GM23338 (cell line): ENCODE results near the gene TENT5C. TPM values are rescaled to one million over a fixed set of nuclear protein-coding genes. Genes with fewer than 3 reads are reported as not detected.

Experiments
- ATAC-seq: fragments of 200-7000 bp; cut with Tn5 transposase; 3 replicates; pipeline ENCODE4 v1.9.1; 2020
- DNase-seq: peaks from one replicate; pipeline ENCODE4 v3.0.0-alpha.2; 2015; ENCODE audit warnings: low spot score
- H2AFZ ChIP-seq: fragments of 200-600 bp; sonication (generic); 2 replicates; pipeline ENCODE4 v1.8.0; 2016; ENCODE audit warnings: antibody characterized with exemption, mild to moderate bottlenecking, moderate library complexity
- H3F3A ChIP-seq: fragments of 200-600 bp; sonication (generic); replicated peaks from 2 replicates; pipeline ENCODE4 v1.8.0; 2017; ENCODE audit warnings: antibody characterized with exemption, mixed run types, low read depth
- H3K27ac ChIP-seq: fragments of 200-600 bp; sonication (generic); 2 replicates; pipeline ENCODE4 v1.6.1; 2016; ENCODE audit warnings: low read depth
- H3K27me3 ChIP-seq: fragments of 200-600 bp; sonication (generic); 2 replicates; pipeline ENCODE4 v1.8.0; 2016; ENCODE audit warnings: mild to moderate bottlenecking, mixed run types, moderate library complexity; ENCODE audit not compliant: insufficient read depth
- H3K36me3 ChIP-seq: fragments of 200-600 bp; sonication (generic); 2 replicates; pipeline ENCODE4 v1.8.0; 2016; ENCODE audit warnings: mild to moderate bottlenecking; ENCODE audit not compliant: insufficient read depth
- H3K4me1 ChIP-seq: fragments of 200-600 bp; sonication (generic); 2 replicates; pipeline ENCODE4 v1.8.0; 2016; ENCODE audit warnings: mild to moderate bottlenecking, moderate library complexity; ENCODE audit not compliant: insufficient read depth
- H3K4me2 ChIP-seq: fragments of 200-600 bp; sonication (generic); 2 replicates; pipeline ENCODE4 v1.7.1; 2017; ENCODE audit warnings: mixed run types
- H3K4me3 ChIP-seq: fragments of 200-600 bp; sonication (generic); 2 replicates; pipeline ENCODE4 v1.6.1; 2016; ENCODE audit warnings: mixed run types
- H3K79me2 ChIP-seq: fragments of 200-600 bp; sonication (generic); replicated peaks from 2 replicates; pipeline ENCODE4 v1.8.0; 2017; ENCODE audit warnings: mild to moderate bottlenecking; ENCODE audit not compliant: insufficient read depth
- H3K9me2 ChIP-seq: fragments of 200-600 bp; sonication (generic); 2 replicates; pipeline ENCODE4 v1.8.0; 2017; ENCODE audit not compliant: insufficient read depth
- H4K20me1 ChIP-seq: fragments of 200-600 bp; sonication (generic); replicated peaks from 2 replicates; pipeline ENCODE4 v1.8.0; 2017; ENCODE audit warnings: mild to moderate bottlenecking; ENCODE audit not compliant: insufficient read depth
- H3K27ac Mint-ChIP-seq: 2 replicates; pipeline ENCODE4 v1.8.0; 2020; ENCODE audit warnings: inconsistent platforms, mild to moderate bottlenecking, moderate library complexity, mixed read lengths
- H3K27me3 Mint-ChIP-seq: 3 replicates; pipeline ENCODE4 v1.8.0; 2022; ENCODE audit warnings: low read depth, mild to moderate bottlenecking, moderate library complexity, mixed read lengths, inconsistent platforms; ENCODE audit not compliant: insufficient read depth, poor library complexity
- H3K36me3 Mint-ChIP-seq: 3 replicates; pipeline ENCODE4 v1.8.0; 2021; ENCODE audit warnings: low read depth, mild to moderate bottlenecking, inconsistent platforms, moderate library complexity, mixed read lengths
- H3K4me1 Mint-ChIP-seq: 3 replicates; pipeline ENCODE4 v1.8.0; 2020; ENCODE audit warnings: mild to moderate bottlenecking, inconsistent platforms, mixed read lengths
- H3K4me3 Mint-ChIP-seq: 3 replicates; pipeline ENCODE4 v1.8.0; 2021; ENCODE audit warnings: moderate library complexity, mild to moderate bottlenecking, inconsistent platforms, mixed read lengths
- H3K9me3 Mint-ChIP-seq: 3 replicates; pipeline ENCODE4 v1.8.0; 2020; ENCODE audit warnings: moderate library complexity, mild to moderate bottlenecking, inconsistent platforms, mixed read lengths
- CREB1 ChIP-seq: fragments of 250-450 bp; sonication (Bioruptor Pico); IDR thresholded peaks from 2 replicates; pipeline ENCODE4 v1.5.0; 2020; ENCODE audit warnings: low read depth, mild to moderate bottlenecking, moderate library complexity
- EZH2 ChIP-seq: fragments of 200-600 bp; sonication (generic); IDR thresholded peaks from one replicate; pipeline ENCODE4 v1.8.0; 2017; ENCODE audit warnings: antibody characterized with exemption, mild to moderate bottlenecking, low read depth; ENCODE audit not compliant: unreplicated experiment
- EZH2phosphoT487 ChIP-seq: fragments of 200-600 bp; sonication (generic); IDR thresholded peaks from one replicate; pipeline ENCODE4 v1.8.1; 2018; ENCODE audit warnings: antibody characterized with exemption; ENCODE audit not compliant: unreplicated experiment
- JUNB ChIP-seq: IDR thresholded peaks from one replicate; pipeline ENCODE4 v1.6.1; 2016; ENCODE audit warnings: antibody characterized with exemption; ENCODE audit not compliant: unreplicated experiment
- NANOG ChIP-seq: IDR thresholded peaks from 2 replicates; pipeline ENCODE4 v1.6.1; 2016; ENCODE audit warnings: antibody characterized with exemption, borderline replicate concordance
- POLR2AphosphoS5 ChIP-seq: IDR thresholded peaks from 2 replicates; pipeline ENCODE4 v1.6.1; 2016; ENCODE audit warnings: antibody characterized with exemption, low read depth
- STAT1 ChIP-seq: IDR thresholded peaks from one replicate; pipeline ENCODE4 v1.6.1; 2016; ENCODE audit warnings: antibody characterized with exemption; ENCODE audit not compliant: unreplicated experiment
- ZNF114 ChIP-seq: fragments of 250-450 bp; sonication (Bioruptor Pico); IDR thresholded peaks from 2 replicates; pipeline ENCODE4 v1.5.0; 2020; ENCODE audit warnings: mild to moderate bottlenecking, moderate library complexity
- ZNF331 ChIP-seq: fragments of 250-450 bp; sonication (Bioruptor Pico); IDR thresholded peaks from 2 replicates; pipeline ENCODE4 v1.5.0; 2020; ENCODE audit warnings: low read depth, mild to moderate bottlenecking, moderate library complexity
- polyA plus RNA-seq: library from polyadenylated mRNA; unstranded; fragments of >200 nt; fragmentation: Nextera tagmentation; extraction: Ambion mirVana; gene quantifications from 2 replicates; pipeline ENCODE4 v1.2.1, GENCODE V29; 2016
- total RNA-seq: library from RNA; depleted of rRNA; stranded (reverse); fragments of >200 nt; shearing (Covaris generic); gene quantifications from 2 replicates; pipeline ENCODE4 v1.2.3, GENCODE V29; 2014
- TF ChIP-seq, protein P1 (sequence below): IDR thresholded peaks from 2 replicates; pipeline ENCODE4 v1.6.1; 2016; ENCODE audit warnings: antibody characterized with exemption
- TF ChIP-seq, protein P2 (sequence below): IDR thresholded peaks from one replicate; pipeline ENCODE4 v1.6.1; 2018; ENCODE audit warnings: antibody characterized with exemption; ENCODE audit not compliant: unreplicated experiment
- TF ChIP-seq, protein P3 (sequence below): fragments of 250-450 bp; sonication (Bioruptor Pico); IDR thresholded peaks from 2 replicates; pipeline ENCODE4 v1.5.0; 2020; ENCODE audit warnings: mild to moderate bottlenecking, moderate library complexity
- TF ChIP-seq, protein P4 (sequence below), 2 experiments: fragments of 200-600 bp in 1 of 2; sonication (generic) in 1 of 2; conservative IDR thresholded peaks; 2 replicates each; pipeline versions ENCODE4 v1.5.1 to v1.6.1; 2016 to 2017; ENCODE audit warnings: antibody characterized with exemption in 2 of 2, low read depth in 2 of 2, mild to moderate bottlenecking in 2 of 2, moderate library complexity in 1 of 2

The TENT5C gene
- total and polyA plus RNA-seq, 2 experiments from 2014 or later, result 0.23 to 0.80 TPM

DNA sequence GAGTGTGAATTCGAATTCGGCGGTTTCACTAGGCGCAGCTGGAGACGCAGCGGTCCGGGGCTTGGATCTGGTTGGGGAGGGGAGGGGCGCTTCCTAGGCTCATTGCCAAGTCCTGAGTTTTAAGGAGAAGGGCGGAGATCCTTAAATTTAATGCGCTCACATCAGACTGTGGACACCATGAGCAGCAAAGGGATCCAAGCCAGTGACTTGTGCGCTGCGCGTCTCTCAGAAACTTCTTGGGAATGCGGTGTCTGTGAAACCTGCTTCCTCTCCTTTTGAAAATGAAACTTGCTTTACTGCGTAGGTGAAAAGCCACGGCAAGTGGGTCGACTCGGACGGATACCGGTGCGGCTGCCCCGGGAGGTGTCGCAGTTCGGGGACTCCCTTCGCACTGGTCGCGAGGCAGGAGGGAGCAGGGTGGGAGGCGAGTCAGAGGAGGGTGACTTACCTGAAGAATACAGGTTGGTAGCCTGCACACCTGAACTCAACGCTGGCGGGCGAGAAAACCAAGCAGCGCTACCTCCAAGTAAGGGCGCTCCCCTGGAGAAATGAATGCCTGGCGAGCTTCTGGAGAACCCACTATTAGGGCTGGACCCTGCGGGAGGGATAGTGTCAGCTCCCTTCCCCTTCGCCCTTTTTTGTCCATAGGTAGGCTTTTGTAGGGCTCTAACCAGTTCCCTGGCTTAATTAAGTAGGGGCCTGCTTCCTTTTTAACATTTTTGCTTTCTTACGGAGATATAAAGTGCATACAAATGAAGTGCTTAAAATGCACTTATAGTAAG lies 992 bp downstream of the TENT5C start:
- H3K9me3 Mint-ChIP-seq, result no peaks in the 10 kb centered on the region; the same call in 2 of the 3 replicates
- ATAC-seq (peak; percentile 14), DNase-seq (peak; percentile 43)
- Histone ChIP-seq H3K36me3 (no peaks in the 10 kb centered on the region), H4K20me1 (no peaks in the 10 kb centered on the region), H3K9me2 (no peaks in the 10 kb centered on the region), H3F3A (no peaks in the 10 kb centered on the region), H3K4me2 (peak overlapping the region; percentile 99), H2AFZ (peak overlapping the region; percentile 97), H3K4me3 (peak overlapping the region; percentile 94), H3K79me2 (no peaks in the 10 kb centered on the region), H3K4me1 (peaks cover 25% of the 10 kb centered on the region), H3K27ac (no peak overlapping the region), H3K27me3 (peaks cover 51% of the 10 kb centered on the region)
- no peak overlapping the region for H3K27ac Mint-ChIP-seq
- peaks cover 31% of the 10 kb centered on the region for H3K4me1 Mint-ChIP-seq
- H3K36me3 Mint-ChIP-seq, result no peaks in the 10 kb centered on the region
- TF ChIP-seq ZNF114 (CRISPR knock-in tag), result no peak
- TF ChIP-seq, protein P1, sequence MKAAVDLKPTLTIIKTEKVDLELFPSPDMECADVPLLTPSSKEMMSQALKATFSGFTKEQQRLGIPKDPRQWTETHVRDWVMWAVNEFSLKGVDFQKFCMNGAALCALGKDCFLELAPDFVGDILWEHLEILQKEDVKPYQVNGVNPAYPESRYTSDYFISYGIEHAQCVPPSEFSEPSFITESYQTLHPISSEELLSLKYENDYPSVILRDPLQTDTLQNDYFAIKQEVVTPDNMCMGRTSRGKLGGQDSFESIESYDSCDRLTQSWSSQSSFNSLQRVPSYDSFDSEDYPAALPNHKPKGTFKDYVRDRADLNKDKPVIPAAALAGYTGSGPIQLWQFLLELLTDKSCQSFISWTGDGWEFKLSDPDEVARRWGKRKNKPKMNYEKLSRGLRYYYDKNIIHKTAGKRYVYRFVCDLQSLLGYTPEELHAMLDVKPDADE, result no peak
- TF ChIP-seq ZNF331, result no peak
- TF ChIP-seq CREB1 (CRISPR knock-in tag), result no peak
- no peak for TF ChIP-seq EZH2
- TF ChIP-seq POLR2AphosphoS5, result no peak
- no peak for TF ChIP-seq JUNB
- TF ChIP-seq STAT1, result no peak
- TF ChIP-seq, protein P2, sequence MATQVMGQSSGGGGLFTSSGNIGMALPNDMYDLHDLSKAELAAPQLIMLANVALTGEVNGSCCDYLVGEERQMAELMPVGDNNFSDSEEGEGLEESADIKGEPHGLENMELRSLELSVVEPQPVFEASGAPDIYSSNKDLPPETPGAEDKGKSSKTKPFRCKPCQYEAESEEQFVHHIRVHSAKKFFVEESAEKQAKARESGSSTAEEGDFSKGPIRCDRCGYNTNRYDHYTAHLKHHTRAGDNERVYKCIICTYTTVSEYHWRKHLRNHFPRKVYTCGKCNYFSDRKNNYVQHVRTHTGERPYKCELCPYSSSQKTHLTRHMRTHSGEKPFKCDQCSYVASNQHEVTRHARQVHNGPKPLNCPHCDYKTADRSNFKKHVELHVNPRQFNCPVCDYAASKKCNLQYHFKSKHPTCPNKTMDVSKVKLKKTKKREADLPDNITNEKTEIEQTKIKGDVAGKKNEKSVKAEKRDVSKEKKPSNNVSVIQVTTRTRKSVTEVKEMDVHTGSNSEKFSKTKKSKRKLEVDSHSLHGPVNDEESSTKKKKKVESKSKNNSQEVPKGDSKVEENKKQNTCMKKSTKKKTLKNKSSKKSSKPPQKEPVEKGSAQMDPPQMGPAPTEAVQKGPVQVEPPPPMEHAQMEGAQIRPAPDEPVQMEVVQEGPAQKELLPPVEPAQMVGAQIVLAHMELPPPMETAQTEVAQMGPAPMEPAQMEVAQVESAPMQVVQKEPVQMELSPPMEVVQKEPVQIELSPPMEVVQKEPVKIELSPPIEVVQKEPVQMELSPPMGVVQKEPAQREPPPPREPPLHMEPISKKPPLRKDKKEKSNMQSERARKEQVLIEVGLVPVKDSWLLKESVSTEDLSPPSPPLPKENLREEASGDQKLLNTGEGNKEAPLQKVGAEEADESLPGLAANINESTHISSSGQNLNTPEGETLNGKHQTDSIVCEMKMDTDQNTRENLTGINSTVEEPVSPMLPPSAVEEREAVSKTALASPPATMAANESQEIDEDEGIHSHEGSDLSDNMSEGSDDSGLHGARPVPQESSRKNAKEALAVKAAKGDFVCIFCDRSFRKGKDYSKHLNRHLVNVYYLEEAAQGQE, result no peak
- TF ChIP-seq, protein P3, sequence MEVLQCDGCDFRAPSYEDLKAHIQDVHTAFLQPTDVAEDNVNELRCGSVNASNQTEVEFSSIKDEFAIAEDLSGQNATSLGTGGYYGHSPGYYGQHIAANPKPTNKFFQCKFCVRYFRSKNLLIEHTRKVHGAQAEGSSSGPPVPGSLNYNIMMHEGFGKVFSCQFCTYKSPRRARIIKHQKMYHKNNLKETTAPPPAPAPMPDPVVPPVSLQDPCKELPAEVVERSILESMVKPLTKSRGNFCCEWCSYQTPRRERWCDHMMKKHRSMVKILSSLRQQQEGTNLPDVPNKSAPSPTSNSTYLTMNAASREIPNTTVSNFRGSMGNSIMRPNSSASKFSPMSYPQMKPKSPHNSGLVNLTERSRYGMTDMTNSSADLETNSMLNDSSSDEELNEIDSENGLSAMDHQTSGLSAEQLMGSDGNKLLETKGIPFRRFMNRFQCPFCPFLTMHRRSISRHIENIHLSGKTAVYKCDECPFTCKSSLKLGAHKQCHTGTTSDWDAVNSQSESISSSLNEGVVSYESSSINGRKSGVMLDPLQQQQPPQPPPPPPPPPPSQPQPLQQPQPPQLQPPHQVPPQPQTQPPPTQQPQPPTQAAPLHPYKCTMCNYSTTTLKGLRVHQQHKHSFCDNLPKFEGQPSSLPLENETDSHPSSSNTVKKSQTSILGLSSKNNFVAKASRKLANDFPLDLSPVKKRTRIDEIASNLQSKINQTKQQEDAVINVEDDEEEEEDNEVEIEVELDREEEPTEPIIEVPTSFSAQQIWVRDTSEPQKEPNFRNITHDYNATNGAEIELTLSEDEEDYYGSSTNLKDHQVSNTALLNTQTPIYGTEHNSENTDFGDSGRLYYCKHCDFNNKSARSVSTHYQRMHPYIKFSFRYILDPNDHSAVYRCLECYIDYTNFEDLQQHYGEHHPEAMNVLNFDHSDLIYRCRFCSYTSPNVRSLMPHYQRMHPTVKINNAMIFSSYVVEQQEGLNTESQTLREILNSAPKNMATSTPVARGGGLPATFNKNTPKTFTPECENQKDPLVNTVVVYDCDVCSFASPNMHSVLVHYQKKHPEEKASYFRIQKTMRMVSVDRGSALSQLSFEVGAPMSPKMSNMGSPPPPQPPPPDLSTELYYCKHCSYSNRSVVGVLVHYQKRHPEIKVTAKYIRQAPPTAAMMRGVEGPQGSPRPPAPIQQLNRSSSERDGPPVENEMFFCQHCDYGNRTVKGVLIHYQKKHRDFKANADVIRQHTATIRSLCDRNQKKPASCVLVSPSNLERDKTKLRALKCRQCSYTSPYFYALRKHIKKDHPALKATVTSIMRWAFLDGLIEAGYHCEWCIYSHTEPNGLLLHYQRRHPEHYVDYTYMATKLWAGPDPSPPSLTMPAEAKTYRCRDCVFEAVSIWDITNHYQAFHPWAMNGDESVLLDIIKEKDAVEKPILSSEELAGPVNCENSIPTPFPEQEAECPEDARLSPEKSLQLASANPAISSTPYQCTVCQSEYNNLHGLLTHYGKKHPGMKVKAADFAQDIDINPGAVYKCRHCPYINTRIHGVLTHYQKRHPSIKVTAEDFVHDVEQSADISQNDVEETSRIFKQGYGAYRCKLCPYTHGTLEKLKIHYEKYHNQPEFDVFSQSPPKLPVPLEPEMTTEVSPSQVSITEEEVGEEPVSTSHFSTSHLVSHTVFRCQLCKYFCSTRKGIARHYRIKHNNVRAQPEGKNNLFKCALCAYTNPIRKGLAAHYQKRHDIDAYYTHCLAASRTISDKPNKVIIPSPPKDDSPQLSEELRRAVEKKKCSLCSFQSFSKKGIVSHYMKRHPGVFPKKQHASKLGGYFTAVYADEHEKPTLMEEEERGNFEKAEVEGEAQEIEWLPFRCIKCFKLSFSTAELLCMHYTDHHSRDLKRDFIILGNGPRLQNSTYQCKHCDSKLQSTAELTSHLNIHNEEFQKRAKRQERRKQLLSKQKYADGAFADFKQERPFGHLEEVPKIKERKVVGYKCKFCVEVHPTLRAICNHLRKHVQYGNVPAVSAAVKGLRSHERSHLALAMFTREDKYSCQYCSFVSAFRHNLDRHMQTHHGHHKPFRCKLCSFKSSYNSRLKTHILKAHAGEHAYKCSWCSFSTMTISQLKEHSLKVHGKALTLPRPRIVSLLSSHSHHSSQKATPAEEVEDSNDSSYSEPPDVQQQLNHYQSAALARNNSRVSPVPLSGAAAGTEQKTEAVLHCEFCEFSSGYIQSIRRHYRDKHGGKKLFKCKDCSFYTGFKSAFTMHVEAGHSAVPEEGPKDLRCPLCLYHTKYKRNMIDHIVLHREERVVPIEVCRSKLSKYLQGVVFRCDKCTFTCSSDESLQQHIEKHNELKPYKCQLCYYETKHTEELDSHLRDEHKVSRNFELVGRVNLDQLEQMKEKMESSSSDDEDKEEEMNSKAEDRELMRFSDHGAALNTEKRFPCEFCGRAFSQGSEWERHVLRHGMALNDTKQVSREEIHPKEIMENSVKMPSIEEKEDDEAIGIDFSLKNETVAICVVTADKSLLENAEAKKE (CRISPR knock-in tag), result no peak
- no peak for TF ChIP-seq EZH2phosphoT487
- no peak for TF ChIP-seq NANOG
- TF ChIP-seq, protein P4, sequence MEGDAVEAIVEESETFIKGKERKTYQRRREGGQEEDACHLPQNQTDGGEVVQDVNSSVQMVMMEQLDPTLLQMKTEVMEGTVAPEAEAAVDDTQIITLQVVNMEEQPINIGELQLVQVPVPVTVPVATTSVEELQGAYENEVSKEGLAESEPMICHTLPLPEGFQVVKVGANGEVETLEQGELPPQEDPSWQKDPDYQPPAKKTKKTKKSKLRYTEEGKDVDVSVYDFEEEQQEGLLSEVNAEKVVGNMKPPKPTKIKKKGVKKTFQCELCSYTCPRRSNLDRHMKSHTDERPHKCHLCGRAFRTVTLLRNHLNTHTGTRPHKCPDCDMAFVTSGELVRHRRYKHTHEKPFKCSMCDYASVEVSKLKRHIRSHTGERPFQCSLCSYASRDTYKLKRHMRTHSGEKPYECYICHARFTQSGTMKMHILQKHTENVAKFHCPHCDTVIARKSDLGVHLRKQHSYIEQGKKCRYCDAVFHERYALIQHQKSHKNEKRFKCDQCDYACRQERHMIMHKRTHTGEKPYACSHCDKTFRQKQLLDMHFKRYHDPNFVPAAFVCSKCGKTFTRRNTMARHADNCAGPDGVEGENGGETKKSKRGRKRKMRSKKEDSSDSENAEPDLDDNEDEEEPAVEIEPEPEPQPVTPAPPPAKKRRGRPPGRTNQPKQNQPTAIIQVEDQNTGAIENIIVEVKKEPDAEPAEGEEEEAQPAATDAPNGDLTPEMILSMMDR (conservative IDR thresholded peaks at IDR 0.05; ENCODE audit: low read depth in 2 of 2), result no peak
- peak overlapping the region; percentile 86 for H3K4me3 Mint-ChIP-seq
- H3K27me3 Mint-ChIP-seq, result peaks cover 29% of the 10 kb centered on the region
